ENCODE measurements around the gene INSIG1. TPM values are rescaled to one million over a fixed set of nuclear protein-coding genes. Genes with fewer than 3 reads are reported as not detected.

Gene INSIG1
- total RNA-seq, 1 experiment from 2014 or later, result 54.7 TPM

DNA sequence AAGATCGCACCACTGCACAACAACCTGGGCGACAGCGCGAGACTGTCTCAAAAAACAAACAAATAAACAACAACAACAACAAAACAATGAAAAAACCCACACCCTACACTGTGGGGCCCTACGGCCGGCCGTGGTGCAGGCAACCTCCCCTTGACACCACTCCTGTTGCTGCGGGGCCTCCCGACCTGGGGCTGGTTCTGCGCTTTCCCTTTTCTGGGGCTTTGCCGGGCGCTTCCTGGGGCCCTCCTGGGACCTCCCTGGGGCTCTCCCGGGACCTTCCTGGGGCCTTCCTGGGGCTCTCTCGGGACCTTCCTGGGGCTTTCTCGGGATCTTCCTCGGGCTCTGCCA, 46.6 kb downstream of the INSIG1 start:
- DNase-seq (ENCODE audit: low read depth, low spot score) (no peak), ATAC-seq (no peak)
- peak overlapping the region; percentile 46; the same call in 1 of the 2 replicates for H3K9ac ChIP-seq (ENCODE audit: low read length)
- H3K4me2 ChIP-seq (ENCODE audit: low read length), result peak overlapping the region; percentile 65
- H3K4me1 ChIP-seq (ENCODE audit: control insufficient read depth in 1 of 2, insufficient read depth in 2 of 2, low read length in 2 of 2), result peaks cover 8 to 10% of the 10 kb centered on the region in 2 experiments; a peak in 3 of 4 replicates
- no peaks in the 10 kb centered on the region for H3K9me2 ChIP-seq (ENCODE audit: insufficient read depth)
- H2AFZ ChIP-seq (ENCODE audit: low read depth, low read length, poor library complexity, severe bottlenecking), result no peak overlapping the region
- H3K36me3 ChIP-seq (ENCODE audit: control insufficient read depth in 1 of 2, insufficient read depth in 2 of 2, low read length in 2 of 2), result no peaks in the 10 kb centered on the region
- ChIA-PET POLR2A (no interaction called here), RAD21 (ENCODE audit: low non-redundant PET in 1 of 2, low total read pairs in 2 of 2, uncharacterized antibody in 2 of 2, unreplicated experiment in 2 of 2) (no interaction called here), CTCF (interaction anchor here (0.5 to 1.4 kb wide), 10 partner anchors 35 to 417 kb away, joined by 3 to 15 read pairs (median 4); no protein-coding TSS in a partner anchor)
- H3K27me3 ChIP-seq (ENCODE audit: insufficient read depth, low read length), result no peaks in the 10 kb centered on the region
- H3K4me3 ChIP-seq (replicated peaks in 1 of 2; ENCODE audit: low read depth in 1 of 2, low read length in 2 of 2), result no peak overlapping the region
- no peaks in the 10 kb centered on the region for H3K79me2 ChIP-seq (ENCODE audit: insufficient read depth, low read length)
- BruUV-seq (replicated peaks), result no TSS peak
- no peaks in the 10 kb centered on the region for H4K20me1 ChIP-seq (ENCODE audit: insufficient read depth)
- no peaks in the 10 kb centered on the region for H3K9me3 ChIP-seq (ENCODE audit: control insufficient read depth in 1 of 2, insufficient read depth in 1 of 2, low read depth in 1 of 2, low read length in 2 of 2)
- H3K27ac ChIP-seq (ENCODE audit: low read depth, low read length), result no peak overlapping the region
- TF ChIP-seq TCF7L2 (IDR thresholded peaks at IDR 0.05; ENCODE audit: borderline replicate concordance, extremely low read depth, insufficient read depth, insufficient read length) (no peak), JUND (IDR thresholded peaks at IDR 0.05) (no peak), ELF1 (IDR thresholded peaks at IDR 0.05; ENCODE audit: borderline replicate concordance, low read depth) (no peak), EGR1 (IDR thresholded peaks at IDR 0.05; ENCODE audit: low read depth) (no peak), EZH2phosphoT487 (IDR thresholded peaks at IDR 0.05; ENCODE audit: borderline replicate concordance) (no peak), SP1 (IDR thresholded peaks at IDR 0.05; ENCODE audit: low read depth) (no peak), ZNF274 (IDR thresholded peaks at IDR 0.05; ENCODE audit: low read depth, low read length) (no peak), SRF (IDR thresholded peaks at IDR 0.05; ENCODE audit: low read depth) (no peak), SIN3A (IDR thresholded peaks at IDR 0.05; ENCODE audit: low read depth) (no peak), ZFX (IDR thresholded peaks at IDR 0.05) (no peak), POLR2AphosphoS5 (IDR thresholded peaks at IDR 0.05; ENCODE audit: low read depth, low read length) (no peak), FOSL1 (IDR thresholded peaks at IDR 0.05; ENCODE audit: low read depth) (no peak), EZH2 (IDR thresholded peaks at IDR 0.05) (no peak), YY1 (IDR thresholded peaks at IDR 0.05; ENCODE audit: extremely low read depth, insufficient replicate concordance, low read depth, low read length) (no peak), CBX3 (IDR thresholded peaks at IDR 0.05; ENCODE audit: low read depth) (no peak), CEBPB (IDR thresholded peaks at IDR 0.05; ENCODE audit: low read depth) (no peak)
- TF ChIP-seq, protein P1, sequence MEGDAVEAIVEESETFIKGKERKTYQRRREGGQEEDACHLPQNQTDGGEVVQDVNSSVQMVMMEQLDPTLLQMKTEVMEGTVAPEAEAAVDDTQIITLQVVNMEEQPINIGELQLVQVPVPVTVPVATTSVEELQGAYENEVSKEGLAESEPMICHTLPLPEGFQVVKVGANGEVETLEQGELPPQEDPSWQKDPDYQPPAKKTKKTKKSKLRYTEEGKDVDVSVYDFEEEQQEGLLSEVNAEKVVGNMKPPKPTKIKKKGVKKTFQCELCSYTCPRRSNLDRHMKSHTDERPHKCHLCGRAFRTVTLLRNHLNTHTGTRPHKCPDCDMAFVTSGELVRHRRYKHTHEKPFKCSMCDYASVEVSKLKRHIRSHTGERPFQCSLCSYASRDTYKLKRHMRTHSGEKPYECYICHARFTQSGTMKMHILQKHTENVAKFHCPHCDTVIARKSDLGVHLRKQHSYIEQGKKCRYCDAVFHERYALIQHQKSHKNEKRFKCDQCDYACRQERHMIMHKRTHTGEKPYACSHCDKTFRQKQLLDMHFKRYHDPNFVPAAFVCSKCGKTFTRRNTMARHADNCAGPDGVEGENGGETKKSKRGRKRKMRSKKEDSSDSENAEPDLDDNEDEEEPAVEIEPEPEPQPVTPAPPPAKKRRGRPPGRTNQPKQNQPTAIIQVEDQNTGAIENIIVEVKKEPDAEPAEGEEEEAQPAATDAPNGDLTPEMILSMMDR (IDR thresholded peaks at IDR 0.05 in 2 of 3, conservative IDR thresholded peaks at IDR 0.05 in 1 of 3; ENCODE audit: borderline replicate concordance in 1 of 3, insufficient read depth in 1 of 3, low read depth in 2 of 3, low read length in 2 of 3), result no peak
- TF ChIP-seq, protein P2, sequence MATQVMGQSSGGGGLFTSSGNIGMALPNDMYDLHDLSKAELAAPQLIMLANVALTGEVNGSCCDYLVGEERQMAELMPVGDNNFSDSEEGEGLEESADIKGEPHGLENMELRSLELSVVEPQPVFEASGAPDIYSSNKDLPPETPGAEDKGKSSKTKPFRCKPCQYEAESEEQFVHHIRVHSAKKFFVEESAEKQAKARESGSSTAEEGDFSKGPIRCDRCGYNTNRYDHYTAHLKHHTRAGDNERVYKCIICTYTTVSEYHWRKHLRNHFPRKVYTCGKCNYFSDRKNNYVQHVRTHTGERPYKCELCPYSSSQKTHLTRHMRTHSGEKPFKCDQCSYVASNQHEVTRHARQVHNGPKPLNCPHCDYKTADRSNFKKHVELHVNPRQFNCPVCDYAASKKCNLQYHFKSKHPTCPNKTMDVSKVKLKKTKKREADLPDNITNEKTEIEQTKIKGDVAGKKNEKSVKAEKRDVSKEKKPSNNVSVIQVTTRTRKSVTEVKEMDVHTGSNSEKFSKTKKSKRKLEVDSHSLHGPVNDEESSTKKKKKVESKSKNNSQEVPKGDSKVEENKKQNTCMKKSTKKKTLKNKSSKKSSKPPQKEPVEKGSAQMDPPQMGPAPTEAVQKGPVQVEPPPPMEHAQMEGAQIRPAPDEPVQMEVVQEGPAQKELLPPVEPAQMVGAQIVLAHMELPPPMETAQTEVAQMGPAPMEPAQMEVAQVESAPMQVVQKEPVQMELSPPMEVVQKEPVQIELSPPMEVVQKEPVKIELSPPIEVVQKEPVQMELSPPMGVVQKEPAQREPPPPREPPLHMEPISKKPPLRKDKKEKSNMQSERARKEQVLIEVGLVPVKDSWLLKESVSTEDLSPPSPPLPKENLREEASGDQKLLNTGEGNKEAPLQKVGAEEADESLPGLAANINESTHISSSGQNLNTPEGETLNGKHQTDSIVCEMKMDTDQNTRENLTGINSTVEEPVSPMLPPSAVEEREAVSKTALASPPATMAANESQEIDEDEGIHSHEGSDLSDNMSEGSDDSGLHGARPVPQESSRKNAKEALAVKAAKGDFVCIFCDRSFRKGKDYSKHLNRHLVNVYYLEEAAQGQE (IDR thresholded peaks at IDR 0.05; ENCODE audit: low read depth), result no peak
- intact Hi-C loops (cut with micrococcal nuclease), result loop anchor here (10.0 kb wide), 1 partner anchor 339 kb away; the partner anchor contains the start of gene PAXIP1

All from HCT116 (cell line).